HEK293T (cell line): ENCODE measurements around the gene DHFR2.
"Not testable (repeated sequence)": the region's sequence is repeated elsewhere in the genome, so short reads cannot be mapped to it uniquely, and the experiment has no call there.

ENCODE experiments used
- ARNT ChIP-seq: fragments of 450-650 bp; IDR thresholded peaks from 2 replicates; pipeline ENCODE4 v1.6.1; 2017; ENCODE audit warnings: mild to moderate bottlenecking
- BHLHE40 ChIP-seq: fragments of 450-650 bp; IDR thresholded peaks from 2 replicates; pipeline ENCODE4 v1.6.1; 2016; ENCODE audit warnings: mild to moderate bottlenecking, moderate library complexity, borderline replicate concordance
- CTBP1 ChIP-seq: fragments of 450-650 bp; IDR thresholded peaks from 2 replicates; pipeline ENCODE4 v1.6.1; 2016; ENCODE audit warnings: borderline replicate concordance
- ELF4 ChIP-seq: fragments of 450-650 bp; IDR thresholded peaks from 2 replicates; pipeline ENCODE4 v1.6.1; 2017; ENCODE audit warnings: antibody characterized with exemption
- FOXK2 ChIP-seq: fragments of 450-650 bp; IDR thresholded peaks from 2 replicates; pipeline ENCODE4 v1.6.1; 2016; ENCODE audit warnings: mild to moderate bottlenecking
- FOXM1 ChIP-seq: fragments of 450-650 bp; IDR thresholded peaks from 2 replicates; pipeline ENCODE4 v1.6.1; 2017; ENCODE audit warnings: mild to moderate bottlenecking, borderline replicate concordance
- LEF1 ChIP-seq: fragments of 450-650 bp; IDR thresholded peaks from 2 replicates; pipeline ENCODE4 v1.6.1; 2017; ENCODE audit warnings: mild to moderate bottlenecking, borderline replicate concordance
- NFRKB ChIP-seq: fragments of 450-650 bp; IDR thresholded peaks from 2 replicates; pipeline ENCODE4 v1.6.1; 2016; ENCODE audit warnings: mild to moderate bottlenecking, moderate library complexity
- PKNOX1 ChIP-seq: fragments of 450-650 bp; IDR thresholded peaks from 2 replicates; pipeline ENCODE4 v1.6.1; 2016
- SP1 ChIP-seq: fragments of 450-650 bp; IDR thresholded peaks from 2 replicates; pipeline ENCODE4 v1.6.1; 2017
- SUZ12 ChIP-seq: fragments of 450-650 bp; IDR thresholded peaks from 2 replicates; pipeline ENCODE4 v1.6.1; 2016; ENCODE audit warnings: mild to moderate bottlenecking
- TARDBP ChIP-seq: fragments of 450-650 bp; IDR thresholded peaks from 2 replicates; pipeline ENCODE4 v1.6.1; 2016
- ZNF384 ChIP-seq: fragments of 450-650 bp; IDR thresholded peaks from 2 replicates; pipeline ENCODE4 v1.6.1; 2016

DNA sequence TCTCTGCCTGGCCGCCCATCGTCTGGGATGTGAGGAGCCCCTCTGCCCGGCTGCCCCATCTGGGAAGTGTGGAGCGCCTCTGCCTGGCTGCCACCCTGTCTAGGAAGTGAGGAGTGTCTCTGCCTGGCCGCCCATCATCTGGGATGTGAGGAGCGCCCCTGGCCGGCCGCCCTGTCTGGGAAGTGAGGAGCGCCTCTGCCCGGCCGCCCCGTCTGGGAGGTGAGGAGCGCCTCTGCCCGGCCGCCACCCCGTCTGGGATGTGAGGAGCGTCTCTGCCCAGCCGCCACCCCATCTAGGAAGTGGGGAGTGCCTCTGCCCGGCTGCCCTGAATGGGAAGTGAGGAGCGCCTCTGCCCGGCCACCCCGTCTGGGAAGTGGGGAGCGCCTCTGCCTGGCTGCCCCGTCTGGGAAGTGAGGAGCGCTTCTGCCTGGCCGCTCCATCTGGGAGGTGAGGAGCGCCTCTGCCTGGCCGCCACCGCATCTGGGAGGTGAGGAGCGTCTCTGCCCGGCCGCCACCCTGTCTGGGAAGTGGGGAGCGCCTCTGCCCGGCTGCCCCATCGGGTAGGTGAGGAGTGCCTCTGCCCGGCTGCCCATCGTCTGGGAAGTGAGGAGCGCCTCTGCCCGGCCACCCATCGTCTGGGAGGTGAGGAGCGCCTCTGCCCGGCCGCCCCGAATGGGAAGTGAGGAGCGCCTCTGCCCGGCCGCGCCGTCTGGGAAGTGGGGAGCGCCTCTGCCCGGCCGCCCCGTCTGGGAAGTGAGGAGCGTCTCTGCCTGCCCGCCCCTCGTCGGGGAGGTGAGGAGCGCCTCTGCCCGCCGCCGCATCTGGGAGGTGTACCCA lies 18.4 kb downstream of the DHFR2 start:
- not testable (repeated sequence) for TF ChIP-seq NFRKB, LEF1, TARDBP, BHLHE40, ELF4, SP1, SUZ12, FOXK2, PKNOX1, ARNT, FOXM1, ZNF384, CTBP1
